ENCODE data around the gene RAPGEF4. TPM values are rescaled to one million over a fixed set of nuclear protein-coding genes. Genes with fewer than 3 reads are reported as not detected.
A peak's percentile ranks its signal among the peaks of the same experiment; 100 is the strongest.

Gene RAPGEF4
- total and polyA plus RNA-seq, 12 donors, result 1.2 to 11.2 (median 7.9) TPM

DNA sequence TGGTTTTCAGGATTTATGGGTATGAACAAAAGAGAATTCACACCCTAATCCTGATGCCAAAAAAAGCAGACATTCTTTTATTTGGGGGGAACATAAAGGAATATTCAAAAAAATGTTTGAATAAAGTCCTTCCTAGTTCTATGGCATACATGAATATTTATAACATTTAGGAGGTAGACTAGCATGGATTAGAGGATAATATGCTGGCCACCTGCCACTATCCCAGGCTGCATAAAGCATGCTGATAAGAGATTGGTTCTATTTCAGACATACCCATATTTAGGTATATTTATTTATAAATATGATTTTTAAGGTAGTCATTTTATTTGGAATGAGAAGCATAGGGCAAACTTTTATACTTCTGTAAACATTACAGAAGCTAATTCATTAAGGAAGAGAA, 305.1 kb downstream of the RAPGEF4 start:
- DNase-seq (no peak), ATAC-seq (no peak)
- intact Hi-C loops (cut with DNase I), result no loop called here
- Histone ChIP-seq H3K4me1 (peaks cover 0 to 46% (median 23%) of the 10 kb centered on the region in 9 donors), H3K4me3 (no peak overlapping the region), H3K36me3 (no peaks in the 10 kb centered on the region), H3K27ac (no peak overlapping the region), H3K27me3 (no peaks in the 10 kb centered on the region), H3K9me3 (no peaks in the 10 kb centered on the region)
- TF ChIP-seq, protein P1, sequence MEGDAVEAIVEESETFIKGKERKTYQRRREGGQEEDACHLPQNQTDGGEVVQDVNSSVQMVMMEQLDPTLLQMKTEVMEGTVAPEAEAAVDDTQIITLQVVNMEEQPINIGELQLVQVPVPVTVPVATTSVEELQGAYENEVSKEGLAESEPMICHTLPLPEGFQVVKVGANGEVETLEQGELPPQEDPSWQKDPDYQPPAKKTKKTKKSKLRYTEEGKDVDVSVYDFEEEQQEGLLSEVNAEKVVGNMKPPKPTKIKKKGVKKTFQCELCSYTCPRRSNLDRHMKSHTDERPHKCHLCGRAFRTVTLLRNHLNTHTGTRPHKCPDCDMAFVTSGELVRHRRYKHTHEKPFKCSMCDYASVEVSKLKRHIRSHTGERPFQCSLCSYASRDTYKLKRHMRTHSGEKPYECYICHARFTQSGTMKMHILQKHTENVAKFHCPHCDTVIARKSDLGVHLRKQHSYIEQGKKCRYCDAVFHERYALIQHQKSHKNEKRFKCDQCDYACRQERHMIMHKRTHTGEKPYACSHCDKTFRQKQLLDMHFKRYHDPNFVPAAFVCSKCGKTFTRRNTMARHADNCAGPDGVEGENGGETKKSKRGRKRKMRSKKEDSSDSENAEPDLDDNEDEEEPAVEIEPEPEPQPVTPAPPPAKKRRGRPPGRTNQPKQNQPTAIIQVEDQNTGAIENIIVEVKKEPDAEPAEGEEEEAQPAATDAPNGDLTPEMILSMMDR (IDR thresholded peaks at IDR 0.05), result no peak

DNA sequence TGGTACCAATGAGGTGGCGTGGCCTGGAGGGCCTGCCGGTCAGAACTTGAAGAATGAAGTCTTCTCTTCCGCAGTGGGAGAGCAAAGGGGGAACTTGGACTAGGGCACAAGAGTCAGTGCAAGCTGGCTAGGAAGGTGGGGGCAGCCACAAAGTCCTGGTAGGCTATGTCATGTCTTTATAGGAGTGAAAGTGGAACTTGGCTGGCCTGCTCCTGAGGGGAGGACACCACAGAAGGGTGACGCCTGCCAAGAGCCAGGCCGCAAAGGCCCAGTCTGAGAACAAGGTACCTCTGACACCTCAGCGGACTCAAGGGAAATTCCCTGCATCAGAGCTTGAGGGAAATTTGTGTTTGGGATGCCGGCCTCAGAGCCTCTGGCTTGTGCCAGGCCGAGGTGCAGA, 307.8 kb downstream of the RAPGEF4 start:
- Histone ChIP-seq H3K4me3 (no peak overlapping the region), H3K9me3 (no peaks in the 10 kb centered on the region), H3K4me1 (peaks cover 0 to 25% (median 12%) of the 10 kb centered on the region in 9 donors), H3K27ac (peak overlapping the region in 8 of 10 donors; percentile 2 to 70 (median 44)), H3K36me3 (no peaks in the 10 kb centered on the region), H3K27me3 (no peaks in the 10 kb centered on the region)
- DNase-seq, result peak; percentile 23 to 34
- intact Hi-C loops (cut with DNase I), result no loop called here
- 76% methylated on average over 8 of the region's 8 CpGs for WGBS, 2 donors
- ATAC-seq, result peak; percentile 68 to 88 (median 76)
- TF ChIP-seq, protein P1 (IDR thresholded peaks at IDR 0.05), result no peak

DNA sequence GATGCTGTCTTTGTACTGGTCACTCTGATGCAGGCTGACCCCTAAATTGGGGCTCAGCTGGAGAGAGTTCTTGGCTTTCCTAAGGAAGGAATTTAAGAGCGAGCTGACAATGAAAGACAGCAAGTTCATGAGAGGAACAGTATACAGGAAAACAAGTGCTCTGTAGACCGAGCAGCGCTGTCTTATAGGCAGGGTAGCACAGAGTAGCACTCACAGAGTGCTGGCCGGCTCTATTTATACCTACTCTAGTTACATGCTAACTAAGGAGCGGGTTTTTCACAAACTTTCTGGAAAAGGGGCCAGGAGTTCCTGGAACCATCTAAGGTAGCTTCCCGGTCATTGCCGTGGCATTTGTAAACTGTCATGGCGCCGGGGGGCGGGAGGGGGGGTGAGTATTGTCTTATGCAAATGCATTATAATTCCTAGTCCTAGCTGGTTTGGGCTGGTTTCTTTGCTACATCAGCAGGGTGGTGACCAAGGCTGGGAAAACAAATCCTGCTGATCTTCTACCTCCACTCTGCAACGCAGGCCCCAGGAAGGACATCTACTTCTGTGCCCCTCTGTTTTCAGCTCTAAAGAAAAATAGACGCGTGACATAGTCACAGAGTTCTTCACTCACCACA, 308.4 kb downstream of the RAPGEF4 start:
- no peak for DNase-seq
- Histone ChIP-seq H3K9me3 (no peaks in the 10 kb centered on the region), H3K4me1 (peaks cover 0 to 24% (median 17%) of the 10 kb centered on the region in 9 donors), H3K27ac (peak overlapping the region in 7 of 10 donors; percentile 2 to 70 (median 43)), H3K27me3 (no peaks in the 10 kb centered on the region), H3K4me3 (no peak overlapping the region), H3K36me3 (no peaks in the 10 kb centered on the region)
- intact Hi-C loops (cut with DNase I), result no loop called here
- TF ChIP-seq, protein P1 (IDR thresholded peaks at IDR 0.05), result no peak
- ATAC-seq, result peak in 3 of 8 donors; percentile 17 to 44 (median 32)
- 94 to 95% methylated on average over 13 of the region's 13 CpGs for WGBS, 2 donors

DNA sequence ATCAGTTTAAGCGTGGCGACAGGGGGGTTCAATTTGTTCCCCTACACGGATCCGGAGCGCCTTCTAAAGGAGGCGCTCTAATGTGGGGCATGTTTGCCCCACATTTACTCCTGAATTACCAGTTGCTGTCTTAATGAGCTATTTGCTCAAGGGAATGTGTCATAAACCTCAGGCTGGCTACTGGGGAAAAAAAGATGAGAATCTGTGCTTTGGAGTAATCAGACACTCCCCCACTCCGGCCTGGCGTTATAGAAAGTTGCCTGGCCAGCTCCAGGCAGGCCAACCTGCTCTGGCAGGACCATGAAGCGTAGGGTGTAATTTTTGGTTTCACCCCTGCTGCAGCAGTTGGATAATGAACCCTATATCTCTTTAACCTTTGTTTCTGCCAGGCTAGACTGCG, 309.0 kb downstream of the RAPGEF4 start:
- WGBS, 2 donors, result 90 to 92% methylated on average over 10 of the region's 10 CpGs
- peaks cover 0 to 31% (median 21%) of the 10 kb centered on the region in 9 donors for H3K4me1 ChIP-seq
- H3K9me3 ChIP-seq, result no peaks in the 10 kb centered on the region
- ATAC-seq, result no peak
- no peak for DNase-seq
- intact Hi-C loops (cut with DNase I), result no loop called here
- TF ChIP-seq, protein P1 (IDR thresholded peaks at IDR 0.05), result no peak
- H3K27ac ChIP-seq, result peak overlapping the region in 1 of 10 donors; percentile 33
- no peaks in the 10 kb centered on the region for H3K36me3 ChIP-seq
- H3K27me3 ChIP-seq, result no peaks in the 10 kb centered on the region
- no peak overlapping the region for H3K4me3 ChIP-seq
